GM19328 (cell line): Measurements from ENCODE around the gene GALNTL6.

Source experiments
- ATAC-seq: cut with Tn5 transposase; IDR thresholded peaks from one replicate; pipeline ENCODE4 v1.9.1; 2021; ENCODE audit warnings: mild to moderate bottlenecking, moderate library complexity; ENCODE audit not compliant: unreplicated experiment

GALNTL6 gene

DNA sequence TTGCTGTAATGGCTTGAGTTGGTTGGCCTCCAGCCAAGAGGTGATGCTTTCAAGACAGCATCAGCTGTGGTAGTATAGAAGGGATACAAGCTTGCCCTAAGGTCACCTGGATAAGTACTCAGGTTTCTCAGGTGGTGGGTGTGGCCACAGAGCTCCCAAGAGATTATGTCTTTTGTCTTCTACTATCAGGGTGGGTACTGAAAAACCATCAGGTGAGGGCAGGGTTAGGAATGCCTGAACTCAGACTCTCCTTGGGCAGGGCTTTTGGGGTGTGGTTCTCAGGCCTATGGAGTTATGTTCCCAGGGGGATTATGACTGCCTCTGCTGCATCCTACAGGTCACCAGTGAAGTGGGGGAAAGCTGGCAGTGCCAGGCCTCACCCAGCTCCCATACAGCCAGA is 700.8 kb downstream of the GALNTL6 start:
- ATAC-seq: no peak

GRCh38 chr4:172514801-172515200 is 701.6 kb downstream of the GALNTL6 start:
- ATAC-seq: no peak

- ATAC-seq: no peak
These were observed 702.2 kb downstream of the GALNTL6 start for GRCh38 chr4:172515266-172515879.

DNA sequence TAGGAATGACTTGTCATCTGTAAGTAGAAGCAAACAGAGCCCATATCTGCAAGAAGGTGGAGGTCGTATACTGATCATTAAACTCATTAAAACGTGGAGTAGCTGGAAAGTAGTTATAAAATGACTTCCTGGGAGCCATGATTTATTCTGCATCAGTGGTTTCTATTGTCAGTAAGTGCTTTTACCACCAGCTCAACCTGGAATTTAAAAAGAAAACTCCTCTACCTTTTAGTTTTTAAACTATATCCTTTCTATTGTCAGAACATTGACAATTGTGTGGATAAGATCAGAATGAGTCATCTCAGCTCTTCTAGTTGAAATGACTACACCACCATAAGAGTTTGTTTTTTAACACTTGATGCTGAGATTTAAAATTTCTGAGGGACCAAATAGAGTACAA is 704.2 kb downstream of the GALNTL6 start:
- ATAC-seq: no peak

GRCh38 chr4:172521248-172521647 is 708.0 kb downstream of the GALNTL6 start:
- ATAC-seq: no peak

DNA sequence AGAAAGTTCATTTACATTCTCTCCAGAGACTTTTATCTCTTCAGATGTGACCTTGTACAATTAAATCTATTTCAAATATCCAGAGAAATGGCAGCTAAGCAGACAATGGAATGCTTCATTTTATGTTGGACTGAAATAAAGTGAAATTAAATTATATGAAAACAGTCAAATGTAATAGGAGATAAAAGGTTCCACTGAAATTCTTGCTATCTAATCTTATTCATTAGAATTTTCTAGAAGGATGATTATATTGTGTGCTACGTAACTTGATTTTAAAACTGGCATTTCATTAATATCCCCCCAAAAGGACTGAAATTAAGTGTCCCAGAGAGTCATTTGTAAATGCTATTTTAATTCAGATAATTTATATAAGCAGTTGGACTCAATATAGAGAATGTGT is 708.5 kb downstream of the GALNTL6 start:
- ATAC-seq: no peak

- no peak for ATAC-seq
These were observed 730.0 kb downstream of the GALNTL6 start for GRCh38 chr4:172543249-172543648.

DNA sequence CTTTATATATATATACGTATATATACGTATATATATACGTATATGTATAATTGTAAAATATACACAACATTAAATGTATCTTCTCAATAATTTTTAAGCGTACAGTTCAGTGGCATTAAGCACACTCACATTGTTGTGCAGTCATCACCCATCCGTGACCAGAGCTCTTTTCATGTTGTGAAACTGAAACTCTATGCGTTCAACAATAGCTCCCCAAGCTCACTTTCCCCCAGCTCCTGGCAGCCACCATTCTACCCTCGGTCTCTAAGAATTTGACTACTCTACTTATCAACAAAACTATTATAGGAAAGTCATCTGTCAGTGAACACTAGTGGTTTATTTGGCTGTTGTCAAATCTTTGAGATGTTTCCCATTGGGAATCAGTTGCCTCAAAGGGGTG is 733.6 kb downstream of the GALNTL6 start:
- peak; percentile 76 for ATAC-seq

DNA sequence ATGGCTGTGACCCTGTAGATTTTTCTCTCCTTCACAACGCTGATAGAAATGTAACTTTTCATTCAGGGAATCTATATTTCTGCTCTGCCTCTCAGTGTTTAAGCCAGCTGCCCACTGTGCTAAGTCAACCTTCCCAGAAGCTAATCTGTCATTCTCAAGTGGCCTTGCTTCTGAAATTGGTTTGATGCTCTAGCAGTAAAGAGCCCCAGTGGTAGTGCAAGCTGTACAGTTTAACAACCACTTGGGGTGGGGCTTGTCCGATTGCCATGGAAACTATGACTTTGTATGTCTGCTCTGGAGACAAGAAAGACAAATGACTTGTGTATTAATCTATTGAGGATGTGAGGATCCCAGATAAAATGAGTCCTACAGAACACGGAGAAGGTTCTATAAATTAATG is 734.5 kb downstream of the GALNTL6 start:
- no peak for ATAC-seq

GRCh38 chr4:172553216-172553615 is 740.0 kb downstream of the GALNTL6 start:
- no peak for ATAC-seq

GRCh38 chr4:172554588-172554987 is 741.4 kb downstream of the GALNTL6 start:
- ATAC-seq: no peak

- ATAC-seq: no peak
These were observed 742.5 kb downstream of the GALNTL6 start for GRCh38 chr4:172555725-172556124.

- ATAC-seq: no peak
These were observed 760.7 kb downstream of the GALNTL6 start for GRCh38 chr4:172573899-172574298.

- no peak for ATAC-seq
These were observed 765.5 kb downstream of the GALNTL6 start for GRCh38 chr4:172578712-172579111.

GRCh38 chr4:172584816-172585215 is 771.6 kb downstream of the GALNTL6 start:
- no peak for ATAC-seq

- ATAC-seq: no peak
These were observed 783.0 kb downstream of the GALNTL6 start for GRCh38 chr4:172596206-172596605.

- no peak for ATAC-seq
These were observed 786.4 kb downstream of the GALNTL6 start for GRCh38 chr4:172599554-172599953.

GRCh38 chr4:172601195-172601594 is 788.0 kb downstream of the GALNTL6 start:
- no peak for ATAC-seq

DNA sequence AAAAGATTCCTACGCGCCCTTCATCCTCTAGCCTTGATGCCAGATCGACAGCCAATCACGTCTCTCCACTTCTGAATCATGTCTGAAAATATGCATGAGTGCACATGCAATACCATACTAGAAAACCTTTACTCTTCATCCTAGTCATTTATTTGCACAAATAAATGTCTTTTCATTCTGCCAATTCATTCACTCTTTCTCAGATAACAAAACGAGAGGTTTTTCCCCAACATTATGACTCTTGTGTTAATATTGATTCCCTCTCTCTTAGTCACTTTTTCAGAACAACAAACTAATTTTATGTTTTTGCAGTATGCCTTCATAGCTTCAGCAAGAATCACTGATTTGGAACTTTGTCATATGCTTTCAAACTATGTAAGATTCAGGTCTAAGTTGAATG is 806.0 kb downstream of the GALNTL6 start:
- no peak for ATAC-seq

DNA sequence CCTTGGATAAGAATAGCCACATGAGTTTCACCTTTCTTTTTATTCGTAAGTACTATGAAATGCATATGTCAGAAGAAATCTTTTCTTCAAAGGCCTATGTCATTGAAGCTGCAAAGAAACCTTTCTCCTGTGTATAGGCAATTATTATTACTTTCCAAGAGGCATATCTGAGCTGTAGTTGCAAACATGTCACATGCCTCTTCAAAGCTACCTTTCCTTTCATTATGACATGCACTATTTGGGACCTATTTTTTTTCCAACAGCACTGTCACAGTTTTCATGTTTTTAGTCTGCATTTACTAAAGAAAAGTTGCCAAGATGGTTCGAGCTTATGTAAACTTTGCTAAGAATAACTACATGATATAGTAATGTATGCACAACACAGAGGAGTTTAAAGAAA is 806.6 kb downstream of the GALNTL6 start:
- no peak for ATAC-seq

DNA sequence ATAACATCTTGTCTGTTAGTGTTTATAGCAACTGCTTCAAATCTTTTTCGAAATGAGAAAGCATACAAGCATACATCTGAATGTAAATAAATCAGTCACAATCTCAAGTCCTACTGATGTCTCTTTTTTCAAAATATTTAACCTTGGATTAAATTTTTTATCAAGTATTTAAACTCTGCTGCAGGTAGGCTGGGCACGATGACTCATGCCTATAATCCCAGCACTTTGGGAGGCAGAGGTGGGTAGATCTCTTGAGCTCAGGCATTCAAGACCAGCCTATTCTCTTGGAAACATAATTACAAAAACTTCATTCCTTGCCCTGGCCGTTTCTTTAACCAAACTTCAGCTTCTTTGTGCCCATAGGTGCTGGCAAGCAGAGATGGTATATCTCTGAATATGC is 815.1 kb downstream of the GALNTL6 start:
- no peak for ATAC-seq

- no peak for ATAC-seq
These were observed 817.1 kb downstream of the GALNTL6 start for GRCh38 chr4:172630280-172630679.

DNA sequence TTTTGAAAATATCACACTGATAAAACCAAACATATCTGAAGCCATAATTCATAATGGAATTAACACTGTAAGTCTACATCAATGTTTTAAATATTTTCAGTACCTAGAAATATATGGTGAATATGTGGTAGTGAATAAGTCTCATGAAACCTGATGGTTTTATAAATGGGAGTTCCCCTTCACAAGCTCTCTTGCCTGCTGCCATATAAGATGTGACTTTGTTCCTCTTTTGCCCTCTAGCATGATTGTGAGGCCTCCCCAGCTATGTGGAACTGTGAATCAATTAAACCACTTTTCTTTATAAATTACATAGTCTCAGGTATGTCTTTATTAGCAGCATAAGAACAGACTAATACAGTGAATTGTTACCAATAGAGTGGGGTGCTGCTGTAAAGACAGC is 818.6 kb downstream of the GALNTL6 start:
- no peak for ATAC-seq
